NCI-H2171 treated with DMSO at 0.1 percent for 48 hours (cell line): ENCODE results near the gene GLYATL1B.
"Not testable (repeated sequence)": the region's sequence is repeated elsewhere in the genome, so short reads cannot be mapped to it uniquely, and the experiment has no call there.

Experiments
- DNase-seq: peaks from one replicate; lab custom pipeline; 2025; lab: John Stamatoyannopoulos, UW

Gene GLYATL1B

DNA sequence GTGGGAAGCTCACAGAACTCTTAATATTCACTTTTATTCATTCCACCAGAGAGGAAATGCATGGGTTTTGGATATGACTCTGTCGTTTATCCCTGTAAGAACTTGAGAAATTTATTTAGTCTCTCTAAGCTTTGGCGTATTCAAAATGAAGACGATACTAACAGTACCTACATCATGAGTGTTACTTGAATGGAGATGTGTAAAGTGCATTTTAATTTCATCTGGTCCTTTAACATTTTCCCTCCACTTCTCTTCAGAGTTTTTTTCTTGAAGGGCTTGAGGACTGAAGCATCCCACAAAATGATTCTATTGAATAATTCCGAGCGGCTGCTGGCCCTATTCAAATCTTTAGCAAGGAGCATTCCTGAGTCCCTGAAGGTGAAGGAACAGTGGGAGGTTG lies at the start of gene GLYATL1B:
GLYATL1B (plus strand) TSS at position 301 of the 400 bp plus-strand sequence; CDS start at position 301, 0 bp downstream.
- DNase-seq = not testable (repeated sequence)

GRCh38 chr11:59036542-59036941 lies 49.6 kb upstream of the GLYATL1B start:
- DNase-seq = not testable (repeated sequence)

DNA sequence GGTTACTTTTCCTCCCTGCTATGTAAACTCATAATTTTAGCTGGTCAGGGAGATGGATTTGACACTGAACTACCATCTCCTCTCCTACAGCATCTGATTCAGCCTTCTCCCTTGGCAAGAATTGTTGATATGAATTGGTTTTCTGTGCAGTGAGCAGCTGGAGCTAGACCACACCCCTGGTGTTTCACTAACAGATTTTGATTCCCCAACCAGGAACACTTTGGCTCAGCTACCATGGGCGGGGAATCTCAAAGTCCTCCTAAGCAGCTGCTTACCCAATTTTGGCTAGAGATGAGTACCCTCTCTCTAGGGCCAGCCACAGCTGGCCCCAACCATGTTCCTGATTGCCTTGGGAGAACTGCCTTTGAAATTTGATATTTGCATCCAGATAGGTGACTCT lies 48.7 kb upstream of the GLYATL1B start:
- not testable (repeated sequence) for DNase-seq

GRCh38 chr11:59040607-59041006 lies 45.5 kb upstream of the GLYATL1B start:
- DNase-seq = no peak

DNA sequence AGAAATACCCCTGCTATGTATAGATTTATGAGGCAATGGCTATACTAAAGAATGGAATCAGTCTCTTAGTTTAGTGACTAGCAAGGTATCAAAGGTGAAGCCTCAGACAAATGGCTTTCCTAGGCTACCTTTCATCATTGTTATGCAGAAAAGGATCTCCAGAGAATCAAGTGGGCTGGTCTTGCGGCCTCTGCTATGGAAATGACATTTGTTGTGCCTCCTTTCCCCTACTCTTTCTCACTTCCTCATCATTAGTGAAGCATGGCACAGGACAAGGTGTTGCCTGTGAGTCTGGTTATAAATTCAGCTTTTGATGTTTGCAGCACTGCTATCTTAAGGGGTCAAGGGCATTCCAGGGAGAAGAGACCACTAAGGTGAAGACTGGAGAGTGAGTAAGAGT lies 34.7 kb upstream of the GLYATL1B start:
- DNase-seq = not testable (repeated sequence)

DNA sequence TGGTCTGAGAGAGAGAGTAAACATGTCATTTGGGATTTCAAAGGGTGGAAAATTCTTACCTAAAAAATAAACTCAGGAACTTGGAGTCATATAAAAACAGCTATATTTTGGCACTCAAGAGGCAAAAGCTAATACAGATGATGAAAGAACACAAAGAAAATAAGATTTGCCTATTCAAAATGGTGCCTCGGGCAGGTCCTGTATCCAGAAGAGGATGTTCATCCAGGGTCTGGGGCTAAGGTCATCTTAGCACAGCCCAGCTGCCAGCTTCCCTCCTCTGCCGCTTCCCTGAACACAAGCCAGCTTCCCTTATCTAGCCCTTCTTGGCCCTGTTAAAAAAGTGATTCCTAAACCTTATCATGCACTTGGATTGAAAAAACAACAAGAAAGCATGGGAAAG lies 33.8 kb upstream of the GLYATL1B start:
- not testable (repeated sequence) for DNase-seq

- no peak for DNase-seq
These were observed 32.7 kb upstream of the GLYATL1B start for GRCh38 chr11:59053387-59053786.

GRCh38 chr11:59058120-59059033 lies 27.7 kb upstream of the GLYATL1B start:
- peak; percentile 42 for DNase-seq

DNA sequence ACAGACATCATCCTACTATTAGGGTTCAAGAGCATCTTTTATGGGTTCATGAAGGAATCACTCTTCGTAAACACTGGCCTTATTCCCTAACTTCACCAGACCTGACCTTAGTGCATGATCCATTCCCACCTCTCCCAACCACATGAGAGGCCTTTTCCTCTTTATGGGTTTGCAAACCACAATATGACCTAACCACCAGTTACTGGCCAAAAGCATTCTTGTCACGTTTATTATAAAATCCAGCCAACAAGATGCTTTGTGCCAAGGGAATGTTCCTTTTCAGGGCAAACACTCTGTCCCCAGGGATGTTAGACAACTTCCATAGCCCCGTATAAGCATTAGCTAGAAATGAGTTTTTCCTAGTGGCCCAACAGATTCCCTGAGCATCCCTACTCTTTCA lies 26.0 kb upstream of the GLYATL1B start:
- DNase-seq = not testable (repeated sequence)

DNA sequence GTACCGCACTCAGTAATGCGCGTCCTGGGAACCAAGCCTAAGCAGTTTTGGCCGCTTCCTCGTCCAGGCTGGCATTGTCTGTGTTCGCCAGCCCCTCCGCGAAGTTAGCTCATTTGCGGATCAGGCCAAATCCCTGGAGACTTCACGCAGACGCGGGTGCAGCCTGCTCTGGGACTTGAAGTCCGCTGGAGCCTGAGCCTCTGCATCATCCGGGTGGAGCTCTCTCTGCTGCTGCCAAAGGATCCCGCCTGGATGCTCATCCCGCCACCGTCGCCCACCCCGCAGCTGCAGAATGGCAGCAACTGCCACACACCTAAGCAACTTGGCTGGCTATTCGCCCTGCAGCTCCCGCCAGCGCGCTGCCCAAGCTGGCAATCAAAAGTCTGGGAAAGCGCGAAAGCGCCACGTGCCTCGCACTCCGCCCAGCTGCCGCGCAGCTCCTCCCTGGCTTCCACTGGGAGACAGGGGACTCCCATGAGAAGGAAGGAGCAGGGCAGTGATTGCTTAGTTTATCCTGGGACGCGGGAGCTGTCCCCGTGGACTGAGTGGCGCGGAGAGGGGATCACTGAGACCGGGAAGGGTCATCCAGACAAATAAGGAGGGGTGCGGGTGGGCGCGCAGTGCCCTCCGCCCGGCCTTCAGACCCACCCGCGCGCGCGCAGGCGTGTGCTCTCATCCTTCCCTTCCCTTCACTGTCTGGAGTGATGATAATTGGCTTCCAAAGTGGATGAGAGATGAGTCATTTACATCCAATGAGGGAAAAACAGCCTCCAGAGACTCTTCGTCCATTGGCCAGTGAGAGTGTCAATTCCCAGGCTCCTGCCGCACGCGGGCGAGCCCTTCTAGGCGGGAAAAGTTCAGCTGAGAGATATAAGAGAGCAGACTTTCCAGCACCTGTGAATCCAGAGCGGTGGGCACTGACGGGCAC lies 23.2 kb upstream of the GLYATL1B start:
- no peak for DNase-seq

DNA sequence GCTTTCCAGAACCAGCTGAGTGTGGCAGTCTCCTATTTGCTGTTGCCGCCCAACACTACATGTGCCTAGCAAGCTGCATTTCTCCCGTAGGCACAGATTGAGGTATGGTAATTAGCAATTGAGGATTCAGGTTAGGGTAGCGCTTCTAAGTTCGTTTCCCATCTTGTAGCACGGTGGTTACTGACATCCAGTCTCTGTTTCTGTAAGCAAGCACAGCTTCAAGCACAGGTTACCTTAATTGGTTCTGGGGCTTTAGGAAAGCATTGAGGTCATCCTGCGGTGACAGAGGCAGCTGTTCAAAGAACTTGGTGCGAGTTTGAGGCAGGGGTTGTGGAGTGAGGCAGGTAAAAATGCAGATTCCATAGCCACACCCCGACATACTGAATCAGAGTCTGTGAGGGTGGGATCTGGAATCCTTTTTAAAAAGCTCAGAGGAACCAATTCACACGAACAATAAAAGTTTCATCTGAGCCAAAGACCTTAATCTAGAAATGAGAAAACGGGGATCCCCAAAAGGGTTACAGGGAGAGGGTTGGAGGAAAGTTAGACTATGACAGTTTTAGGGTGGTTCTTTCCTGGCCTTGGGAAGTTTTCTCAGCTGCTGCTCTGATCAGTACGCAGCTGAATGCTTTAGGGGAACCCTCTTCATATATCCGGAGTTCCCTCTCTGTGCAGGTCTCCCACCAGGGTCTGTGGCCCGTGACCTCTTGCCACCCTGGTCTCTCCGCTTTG lies 21.9 kb upstream of the GLYATL1B start:
- not testable (repeated sequence) for DNase-seq

DNA sequence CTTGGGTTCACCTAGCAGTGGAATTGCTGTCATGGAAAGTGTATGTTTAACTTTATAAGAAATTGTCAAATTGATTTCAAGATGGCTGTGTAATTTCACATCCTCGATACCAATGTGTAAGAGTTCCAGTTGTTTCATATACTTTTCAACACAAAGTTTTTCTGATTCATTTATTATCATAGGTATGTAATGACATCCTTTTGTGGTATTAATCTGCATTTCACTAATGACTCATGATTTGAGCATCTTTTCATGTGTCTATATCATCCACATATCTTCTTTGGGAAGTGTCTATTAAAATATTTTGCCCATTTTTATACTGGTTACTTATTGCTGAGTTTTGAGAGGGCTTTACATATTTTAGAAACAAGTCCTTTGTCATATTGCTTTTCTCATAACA lies 17.0 kb upstream of the GLYATL1B start:
- DNase-seq = no peak

DNA sequence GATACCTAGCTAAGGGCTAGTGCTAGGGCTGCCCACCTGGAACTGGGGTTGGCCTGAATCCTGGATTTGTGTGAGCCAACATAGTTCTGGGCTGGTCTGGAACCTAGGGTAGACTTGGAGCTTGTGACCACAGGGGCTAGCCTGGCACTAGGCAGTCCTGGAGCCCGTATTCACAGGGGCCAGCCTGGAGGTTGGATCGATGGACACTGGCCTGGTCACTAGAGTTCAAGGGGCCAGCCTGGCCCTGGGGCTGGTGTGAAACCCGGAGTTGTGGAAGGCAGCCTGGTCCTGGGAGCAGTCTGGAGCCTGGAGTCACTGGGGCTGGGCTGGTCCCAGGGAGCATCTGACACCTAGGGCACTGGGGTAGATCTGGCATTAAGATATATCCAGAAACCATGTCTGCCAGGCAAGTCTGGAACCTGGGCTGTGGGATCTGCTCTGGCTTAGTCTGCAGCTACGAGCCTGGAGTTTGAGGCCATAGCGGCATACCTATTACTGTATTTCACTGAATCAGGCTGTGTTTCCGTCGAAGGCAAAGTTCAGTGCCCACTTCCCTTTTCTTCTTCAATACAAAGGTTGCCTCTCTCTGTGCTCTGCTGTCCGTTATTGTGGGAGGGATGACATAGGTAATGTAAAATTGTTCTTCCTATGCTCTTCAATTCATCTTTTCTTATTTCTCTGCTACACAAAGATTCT lies 9.1 kb upstream of the GLYATL1B start:
- no peak for DNase-seq

- no peak for DNase-seq
These were observed 7.7 kb upstream of the GLYATL1B start for GRCh38 chr11:59078435-59078834.

GRCh38 chr11:59079086-59079485 lies 7.0 kb upstream of the GLYATL1B start:
- DNase-seq = no peak

DNA sequence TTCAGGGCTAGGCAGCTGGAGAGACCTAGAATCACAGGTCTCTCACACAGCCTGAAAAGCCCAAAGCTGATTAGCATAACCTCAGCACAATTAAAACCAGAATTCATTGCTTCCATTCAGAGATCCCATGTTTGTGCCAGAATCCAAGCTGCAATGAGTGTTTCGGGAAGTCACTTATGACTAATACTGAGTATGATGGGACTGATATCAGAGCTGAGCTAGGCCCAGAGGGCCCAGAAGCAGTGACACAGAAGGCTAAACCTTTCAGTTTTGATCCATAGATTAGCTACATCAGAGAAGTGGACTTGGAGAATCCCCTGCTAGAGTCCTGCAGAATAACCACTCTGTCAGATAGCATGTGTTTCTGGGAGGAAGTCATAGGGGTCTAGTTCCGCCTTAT lies 5.7 kb upstream of the GLYATL1B start:
- not testable (repeated sequence) for DNase-seq

- DNase-seq = not testable (repeated sequence)
These were observed 4.6 kb upstream of the GLYATL1B start for GRCh38 chr11:59081430-59082020.

- DNase-seq = no peak
These were observed 2.1 kb downstream of the GLYATL1B start for GRCh38 chr11:59088162-59088561.

DNA sequence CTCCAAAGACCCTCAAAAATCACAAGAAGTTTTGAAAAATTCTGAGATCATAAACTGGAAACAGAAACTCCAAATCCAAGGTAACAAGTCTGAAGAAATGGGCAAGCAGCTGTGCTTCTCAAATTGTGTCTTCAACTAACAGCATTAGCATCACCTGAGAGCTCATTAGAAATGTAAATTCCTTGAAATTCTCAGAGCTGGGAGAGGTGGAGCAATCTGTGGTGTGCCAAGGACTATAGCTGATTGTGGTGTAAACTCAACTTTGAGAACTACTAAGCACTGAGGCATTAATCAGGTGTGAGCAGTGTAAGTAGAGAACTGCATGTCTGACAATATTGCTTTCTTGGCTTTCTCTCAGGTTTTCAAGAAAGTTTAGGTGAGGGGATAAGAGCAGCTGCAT lies 7.5 kb downstream of the GLYATL1B start:
- DNase-seq = not testable (repeated sequence)

DNA sequence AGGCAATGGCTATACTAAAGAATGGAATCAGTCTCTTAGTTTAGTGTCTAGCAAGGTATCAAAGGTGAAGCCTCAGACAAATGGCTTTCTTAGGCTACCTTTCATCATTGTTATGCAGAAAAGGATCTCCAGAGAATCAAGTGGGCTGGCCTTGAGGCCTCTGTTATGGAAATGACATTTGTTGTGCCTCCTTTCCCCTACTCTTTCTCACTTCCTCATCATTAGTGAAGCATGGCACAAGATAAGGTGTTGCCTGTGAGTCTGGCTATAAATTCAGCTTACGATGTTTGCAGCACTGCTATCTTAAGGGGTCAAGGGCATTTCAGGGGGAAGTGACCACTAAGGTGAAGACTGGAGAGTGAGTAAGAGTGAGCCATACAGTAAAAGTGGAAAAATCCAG lies 9.1 kb downstream of the GLYATL1B start:
- DNase-seq = not testable (repeated sequence)
